IPS-15b (cell line): ENCODE results near the gene DOCK11.
"Not testable (repeated sequence)": the region's sequence is repeated elsewhere in the genome, so short reads cannot be mapped to it uniquely, and the experiment has no call there.

Experiments
- H3K27me3 ChIP-seq: one replicate; pipeline ENCODE4 v1.6.1; 2013; ENCODE audit warnings: low read length; ENCODE audit not compliant: control insufficient read depth, insufficient read depth
- H3K36me3 ChIP-seq: one replicate; pipeline ENCODE4 v1.6.1; 2013; ENCODE audit warnings: low read length; ENCODE audit not compliant: control insufficient read depth, insufficient read depth
- H3K4me1 ChIP-seq: one replicate; pipeline ENCODE4 v1.6.1; 2013; ENCODE audit warnings: mild to moderate bottlenecking, low read length; ENCODE audit not compliant: control insufficient read depth, insufficient read depth
- H3K4me3 ChIP-seq: one replicate; pipeline ENCODE4 v1.5.1; 2013; ENCODE audit warnings: low read depth, low read length
- H3K9ac ChIP-seq: one replicate; pipeline ENCODE4 v1.6.1; 2013; ENCODE audit warnings: low read depth, mild to moderate bottlenecking, low read length
- H3K9me3 ChIP-seq: one replicate; pipeline ENCODE4 v1.6.1; 2013; ENCODE audit warnings: mild to moderate bottlenecking, low read length; ENCODE audit not compliant: control insufficient read depth, insufficient read depth

Gene DOCK11

DNA sequence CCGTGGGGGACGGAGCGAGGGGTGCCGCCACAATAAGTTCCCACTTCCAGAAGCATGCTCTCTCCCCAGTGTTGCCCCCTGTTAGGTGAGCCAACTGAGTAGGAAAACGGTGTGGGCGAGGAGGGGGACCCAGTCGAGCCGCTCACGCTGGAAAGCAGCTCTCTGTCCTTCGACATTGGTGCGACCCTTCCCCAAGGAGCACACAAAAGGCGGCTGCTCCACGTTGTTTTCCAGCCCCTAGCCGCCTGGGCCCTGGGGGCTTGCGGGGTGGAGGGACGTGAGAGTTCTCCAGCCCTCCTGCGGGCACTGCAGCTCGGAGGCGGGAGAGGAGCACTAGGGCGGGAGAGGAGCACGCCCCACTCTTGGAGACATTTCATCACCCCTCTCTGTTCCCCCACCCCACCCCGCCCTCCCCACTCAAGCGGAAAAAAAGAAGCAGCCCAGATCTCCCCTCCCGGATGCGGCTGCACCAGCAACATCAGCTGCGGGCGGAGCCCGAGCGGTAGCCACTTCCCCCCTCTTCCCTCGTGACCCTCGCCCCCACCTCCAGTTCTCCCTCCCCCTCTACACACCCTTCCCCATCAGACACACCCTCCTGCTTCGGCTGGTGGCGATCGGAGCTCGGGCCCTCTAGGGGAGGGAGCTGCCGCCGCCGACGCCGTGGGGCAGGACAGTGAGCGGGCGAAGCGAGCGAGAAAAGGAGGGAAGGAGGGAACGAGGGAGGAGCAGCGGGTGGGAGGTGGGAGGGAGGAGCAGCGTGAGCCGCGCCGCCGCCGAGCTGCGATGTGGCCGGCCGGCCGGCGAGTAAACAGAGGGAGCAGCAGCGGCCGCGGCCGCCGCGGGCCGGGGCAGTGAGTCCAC, at the start of gene DOCK11:
Gene DOCK11, plus strand, starts transcription at position 755 of the 861 bp plus-strand sequence. CDS start 157 bp downstream, outside the sequence.
- Histone ChIP-seq H3K4me3 (peak within 1 kb of the TSS; percentile 76), H3K9me3 (no peaks in the 10 kb centered on the region), H3K27me3 (peaks cover 18% of the 10 kb centered on the region), H3K9ac (peak within 1 kb of the TSS; percentile 37), H3K4me1 (peaks cover 10% of the 10 kb centered on the region), H3K36me3 (no peaks in the 10 kb centered on the region)

DNA sequence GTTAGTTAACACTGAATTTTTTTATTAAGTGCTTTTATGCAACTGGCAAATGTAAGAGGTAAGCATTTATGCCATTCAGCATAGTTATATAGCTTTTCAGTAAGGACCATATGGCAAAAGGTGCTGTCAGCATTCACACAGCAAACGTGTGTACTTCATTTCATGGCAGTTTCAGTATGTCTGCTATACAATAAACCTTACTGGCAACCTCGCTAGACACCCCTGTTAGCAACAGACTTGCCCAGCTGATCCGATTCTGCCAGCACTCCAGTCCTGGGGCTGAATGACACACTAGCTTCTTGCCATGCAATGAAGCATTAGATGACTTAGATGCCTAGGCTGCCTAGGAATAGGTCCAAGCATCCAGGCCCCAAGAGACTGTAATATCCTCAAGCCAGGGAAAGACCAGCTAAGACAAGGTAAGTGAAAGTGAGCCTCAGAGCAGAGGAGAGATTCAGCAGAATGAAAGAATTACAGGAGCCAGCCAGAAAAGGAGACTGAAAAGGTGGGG, 47.3 kb upstream of the DOCK11 start:
- H3K4me3 ChIP-seq, result no peak overlapping the region
- H3K9me3 ChIP-seq, result no peaks in the 10 kb centered on the region
- H3K4me1 ChIP-seq, result no peaks in the 10 kb centered on the region
- peaks cover 3% of the 10 kb centered on the region for H3K36me3 ChIP-seq
- H3K9ac ChIP-seq, result no peak overlapping the region
- H3K27me3 ChIP-seq, result no peaks in the 10 kb centered on the region

DNA sequence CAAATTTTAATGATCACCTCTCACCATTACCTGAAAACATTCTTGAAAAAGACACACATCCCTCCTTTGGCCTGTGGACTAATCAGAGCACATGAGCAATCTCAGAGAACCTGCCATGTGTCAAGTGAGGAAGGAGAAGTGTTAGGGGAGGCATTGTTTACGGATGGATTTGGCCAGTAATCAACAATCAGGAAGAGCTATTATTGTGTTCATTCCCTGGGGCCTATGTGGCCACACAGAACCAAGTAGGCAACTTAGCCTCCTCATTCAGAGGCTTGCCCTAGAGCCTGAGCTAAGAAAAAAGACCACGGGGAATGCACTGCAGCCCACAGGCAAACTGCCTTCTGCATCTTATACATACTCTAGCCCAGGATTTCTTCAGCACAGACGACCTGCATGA, 40.6 kb upstream of the DOCK11 start:
- Histone ChIP-seq H3K9me3 (no peaks in the 10 kb centered on the region), H3K9ac (no peak overlapping the region), H3K4me1 (no peaks in the 10 kb centered on the region), H3K4me3 (no peak overlapping the region), H3K27me3 (no peaks in the 10 kb centered on the region), H3K36me3 (no peaks in the 10 kb centered on the region)

DNA sequence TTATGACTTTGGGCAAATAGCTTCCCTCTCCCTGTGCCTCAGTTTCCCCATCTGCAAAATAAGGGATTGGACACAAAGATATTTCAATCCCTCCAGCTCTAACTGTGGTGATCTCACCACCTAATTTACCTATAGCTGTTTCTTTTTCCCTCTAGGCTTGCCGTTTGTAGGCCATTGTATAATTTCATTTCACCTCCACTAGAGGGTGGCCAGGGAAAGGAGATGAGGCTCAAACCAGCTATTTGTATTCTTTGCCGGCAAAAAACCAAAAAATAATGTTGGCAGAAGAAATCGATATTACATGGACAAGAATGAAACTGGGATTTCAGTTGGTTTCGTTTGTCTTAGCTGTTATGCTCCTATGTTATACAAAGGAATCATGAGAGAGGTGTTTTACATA, 36.1 kb upstream of the DOCK11 start:
- no peaks in the 10 kb centered on the region for H3K36me3 ChIP-seq
- H3K9me3 ChIP-seq, result no peaks in the 10 kb centered on the region
- H3K4me3 ChIP-seq, result no peak overlapping the region
- no peaks in the 10 kb centered on the region for H3K27me3 ChIP-seq
- no peaks in the 10 kb centered on the region for H3K4me1 ChIP-seq
- no peak overlapping the region for H3K9ac ChIP-seq

DNA sequence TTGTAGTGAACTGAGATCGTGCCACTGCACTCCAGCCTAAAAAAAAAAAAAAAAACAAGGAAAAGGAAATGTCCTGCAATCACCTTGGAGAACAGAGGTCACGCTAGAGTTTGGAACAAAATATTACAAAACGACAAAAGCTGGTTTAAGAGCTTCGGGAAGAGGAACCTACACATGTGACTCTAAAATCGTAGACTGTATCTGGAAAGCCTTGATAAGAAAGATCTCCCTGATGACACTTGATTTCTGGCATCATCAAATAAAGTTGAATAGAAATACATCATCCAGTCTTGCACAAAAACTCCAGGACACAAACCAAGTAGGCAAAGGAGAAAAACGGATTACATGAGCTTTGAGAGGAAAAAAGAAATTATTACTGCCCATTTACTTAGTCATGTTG, 31.1 kb upstream of the DOCK11 start:
- H3K9ac ChIP-seq, result no peak overlapping the region
- no peaks in the 10 kb centered on the region for H3K4me1 ChIP-seq
- no peaks in the 10 kb centered on the region for H3K36me3 ChIP-seq
- no peaks in the 10 kb centered on the region for H3K9me3 ChIP-seq
- no peaks in the 10 kb centered on the region for H3K27me3 ChIP-seq
- H3K4me3 ChIP-seq, result no peak overlapping the region

DNA sequence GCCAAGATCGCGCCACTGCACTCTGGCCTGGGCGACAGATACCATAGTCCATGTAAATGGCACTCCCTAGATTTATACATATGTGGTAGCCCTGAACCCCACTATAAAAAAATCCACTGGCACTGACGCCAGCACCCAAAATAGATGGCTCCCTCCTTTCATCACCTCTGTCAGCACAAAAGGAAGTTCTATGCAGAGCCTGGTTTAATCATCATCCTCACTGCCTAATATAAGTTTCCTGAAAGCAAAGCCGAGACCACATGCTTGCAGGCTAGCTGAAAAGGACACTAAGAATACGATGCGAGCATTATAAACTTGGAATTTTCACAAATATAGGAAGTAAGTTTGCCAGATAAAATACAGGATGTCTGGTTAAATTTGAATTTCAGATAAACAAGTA, 27.5 kb upstream of the DOCK11 start:
- H3K4me1 ChIP-seq, result no peaks in the 10 kb centered on the region
- no peaks in the 10 kb centered on the region for H3K36me3 ChIP-seq

DNA sequence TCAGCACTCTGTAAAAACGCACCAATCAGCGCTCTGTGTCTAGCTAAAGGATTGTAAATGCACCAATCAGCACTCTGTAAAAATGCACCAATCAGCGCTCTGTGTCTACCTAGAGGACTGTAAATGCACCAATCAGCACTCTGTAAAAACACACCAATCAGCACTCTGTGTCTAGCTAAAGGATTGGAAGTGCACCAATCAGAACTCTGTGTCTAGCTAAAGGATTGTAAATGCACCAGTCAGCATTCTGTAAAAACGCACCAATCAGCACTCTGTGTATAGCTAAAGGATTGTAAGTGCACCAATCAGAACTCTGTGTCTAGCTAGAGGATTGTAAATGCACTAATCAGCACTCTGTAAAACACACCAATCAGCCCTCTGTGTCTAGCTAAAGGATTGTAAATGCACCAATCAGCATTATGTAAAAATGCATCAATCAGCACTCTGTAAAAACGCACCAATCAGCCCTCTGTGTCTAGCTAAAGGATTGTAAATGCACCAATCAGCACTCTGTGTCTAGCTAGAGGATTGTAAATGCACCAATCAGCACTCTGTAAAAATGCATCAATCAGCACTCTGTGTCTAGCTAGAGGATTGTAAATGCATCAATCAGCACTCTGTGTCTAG, 24.8 kb upstream of the DOCK11 start:
- not testable (repeated sequence) for H3K9me3 ChIP-seq, H3K4me1 ChIP-seq, H3K4me3 ChIP-seq, H3K36me3 ChIP-seq, H3K27me3 ChIP-seq, H3K9ac ChIP-seq

More for the DNA sequence above, 27.5 kb upstream of the DOCK11 start:
- Histone ChIP-seq H3K4me3 (no peak overlapping the region), H3K9ac (no peak overlapping the region), H3K27me3 (no peaks in the 10 kb centered on the region), H3K9me3 (no peaks in the 10 kb centered on the region)

DNA sequence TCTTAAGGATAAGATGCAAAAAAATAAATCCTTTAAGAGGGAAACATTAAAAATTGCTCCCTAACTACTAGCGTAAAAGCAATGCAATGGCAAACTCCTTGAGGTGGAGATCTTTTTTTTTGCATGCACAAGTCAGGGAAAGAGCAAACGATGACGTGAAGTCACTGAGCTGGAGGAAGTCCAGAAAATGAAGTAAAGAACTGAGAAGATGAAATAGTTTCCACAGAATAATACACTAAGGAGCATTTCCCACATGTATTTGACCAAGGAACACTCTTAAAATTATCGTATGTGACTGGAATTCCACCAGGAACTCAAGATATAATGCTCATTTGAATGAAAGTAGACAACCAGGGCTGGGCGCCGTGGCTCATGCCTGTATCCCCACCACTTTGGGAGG, 21.0 kb upstream of the DOCK11 start:
- Histone ChIP-seq H3K9me3 (no peaks in the 10 kb centered on the region), H3K4me3 (no peak overlapping the region), H3K9ac (no peak overlapping the region), H3K27me3 (no peaks in the 10 kb centered on the region), H3K4me1 (no peaks in the 10 kb centered on the region), H3K36me3 (no peaks in the 10 kb centered on the region)

DNA sequence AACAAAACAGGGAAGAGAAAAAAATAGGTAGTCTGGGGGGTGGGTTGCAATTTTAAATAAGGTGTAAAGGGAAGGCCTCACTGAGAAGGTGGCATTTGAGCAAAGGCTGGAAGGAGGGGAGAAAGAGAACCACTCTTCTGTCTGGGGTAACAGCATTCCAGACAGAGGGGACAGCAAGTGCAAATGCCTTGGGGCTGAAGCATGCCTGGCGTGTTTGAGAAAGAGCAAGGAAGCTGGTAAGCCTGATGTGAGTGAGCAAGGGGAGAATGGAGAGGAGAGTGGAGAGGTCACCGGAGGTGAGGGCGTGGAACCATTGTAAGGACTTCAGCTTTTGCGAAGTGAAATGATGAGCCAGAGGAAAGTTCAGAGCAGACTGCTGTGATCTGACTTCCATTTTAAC, 19.7 kb upstream of the DOCK11 start:
- H3K36me3 ChIP-seq, result no peaks in the 10 kb centered on the region
- no peak overlapping the region for H3K4me3 ChIP-seq
- no peaks in the 10 kb centered on the region for H3K4me1 ChIP-seq
- H3K9ac ChIP-seq, result no peak overlapping the region
- no peaks in the 10 kb centered on the region for H3K9me3 ChIP-seq
- H3K27me3 ChIP-seq, result no peaks in the 10 kb centered on the region

DNA sequence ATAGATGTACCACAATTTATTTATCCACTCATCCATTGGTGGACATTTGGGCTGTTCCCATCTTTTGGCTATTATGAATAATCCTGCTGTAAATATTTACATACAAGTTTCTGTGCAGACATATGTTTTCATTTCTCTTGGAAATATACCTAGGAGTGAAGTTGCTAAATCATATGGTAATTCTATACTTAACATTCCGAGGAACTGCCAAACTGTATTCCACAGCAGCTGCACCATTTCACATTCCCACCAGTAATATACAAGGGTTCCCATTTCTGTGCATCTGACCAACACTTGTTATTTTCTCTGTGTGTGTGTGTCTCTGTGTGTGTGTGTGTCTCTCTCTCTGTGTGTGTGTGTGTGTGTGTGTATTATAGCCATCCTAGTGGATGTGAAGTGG, 15.4 kb upstream of the DOCK11 start:
- no peak overlapping the region for H3K4me3 ChIP-seq
- no peaks in the 10 kb centered on the region for H3K4me1 ChIP-seq
- H3K9ac ChIP-seq, result no peak overlapping the region

DNA sequence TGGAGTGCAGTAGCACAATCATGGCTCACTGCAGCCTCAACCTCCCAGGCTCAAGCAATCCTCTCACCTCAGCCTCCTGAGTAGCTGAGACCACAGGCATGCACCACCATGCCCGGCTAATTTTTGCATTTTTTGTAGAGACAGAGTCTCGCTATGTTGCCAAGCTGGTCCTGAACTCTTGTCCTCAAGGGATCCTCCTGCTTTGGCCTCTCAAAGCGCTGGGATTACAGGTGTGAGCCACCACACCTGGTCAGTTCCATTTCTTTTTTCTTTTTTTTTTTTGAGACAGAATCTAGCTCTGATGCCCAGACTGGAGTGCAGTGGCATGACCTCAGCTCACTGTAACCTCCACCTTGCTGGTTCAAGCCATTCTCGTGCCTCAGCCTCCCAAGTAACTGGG, 13.2 kb upstream of the DOCK11 start:
- not testable (repeated sequence) for H3K4me1 ChIP-seq, H3K4me3 ChIP-seq, H3K9ac ChIP-seq, H3K27me3 ChIP-seq, H3K9me3 ChIP-seq, H3K36me3 ChIP-seq

More for the DNA sequence above, 15.4 kb upstream of the DOCK11 start:
- Histone ChIP-seq H3K27me3 (no peaks in the 10 kb centered on the region), H3K36me3 (no peaks in the 10 kb centered on the region), H3K9me3 (no peaks in the 10 kb centered on the region)
